ENCODE data around the gene MPDU1. TPM values are rescaled to one million over a fixed set of nuclear protein-coding genes. Genes with fewer than 3 reads are reported as not detected.

The MPDU1 gene
- total RNA-seq, 2 experiments from 2014 or later = 50.9 to 51.4 TPM

GRCh38 chr17:7611635-7612293 lies 28.1 kb downstream of the MPDU1 start:
- intact Hi-C loops (cut with micrococcal nuclease) = no loop called here
- Mint-ChIP-seq H3K4me1 (ENCODE audit: low read depth) (peaks cover 34% of the 10 kb centered on the region), H3K4me3 (peak overlapping the region; percentile 6)

GRCh38 chr17:7612294-7612640 lies 28.6 kb downstream of the MPDU1 start:
- H3K36me3 Mint-ChIP-seq (ENCODE audit: low read depth) = peaks cover 7% of the 10 kb centered on the region
- no peak for TF ChIP-seq CTCF (IDR thresholded peaks at IDR 0.05)
- no peaks in the 10 kb centered on the region for H3K27me3 Mint-ChIP-seq
- POLR2A ChIA-PET = interaction anchor here (0.5 to 0.9 kb wide), 3 partner anchors 104 to 163 kb away, joined by 3 to 4 read pairs (median 3); no protein-coding TSS in a partner anchor
- H3K9me3 Mint-ChIP-seq = no peaks in the 10 kb centered on the region
- no peak overlapping the region for H3K27ac Mint-ChIP-seq
- CTCF ChIA-PET = interaction anchor here (1.2 to 3.1 kb wide), 4 partner anchors 22 to 89 kb away, joined by 3 to 15 read pairs (median 4); partner anchors contain the start of genes SOX15 and TP53
- H3K4me1 Mint-ChIP-seq (ENCODE audit: low read depth) = peaks cover 34% of the 10 kb centered on the region
- no peak for DNase-seq
- peak overlapping the region; percentile 6 for H3K4me3 Mint-ChIP-seq
- no peak for ATAC-seq
- intact Hi-C loops (cut with micrococcal nuclease) = no loop called here

More at GRCh38 chr17:7611635-7612293, 28.1 kb downstream of the MPDU1 start:
- Mint-ChIP-seq H3K27me3 (no peaks in the 10 kb centered on the region), H3K27ac (no peak overlapping the region), H3K9me3 (no peaks in the 10 kb centered on the region), H3K36me3 (ENCODE audit: low read depth) (peaks cover 7% of the 10 kb centered on the region)
- CTCF ChIA-PET = interaction anchor here (1.0 to 3.1 kb wide), 5 partner anchors 14 to 88 kb away, joined by 3 to 15 read pairs (median 3); partner anchors contain the start of genes SOX15 and TP53
- DNase-seq (no peak), ATAC-seq (no peak)
- no peak for TF ChIP-seq CTCF (IDR thresholded peaks at IDR 0.05)
- POLR2A ChIA-PET = interaction anchor here (0.6 to 0.9 kb wide), 3 partner anchors 103 to 636 kb away, joined by 3 to 4 read pairs (median 3); partner anchors contain the start of gene CTC1

- Mint-ChIP-seq H3K27me3 (no peaks in the 10 kb centered on the region), H3K36me3 (ENCODE audit: low read depth) (peaks cover 7% of the 10 kb centered on the region), H3K9me3 (no peaks in the 10 kb centered on the region), H3K27ac (peak overlapping the region; percentile 86), H3K4me3 (peak overlapping the region; percentile 90), H3K4me1 (ENCODE audit: low read depth) (peaks cover 34% of the 10 kb centered on the region)
- intact Hi-C loops (cut with micrococcal nuclease) = no loop called here
- no peak for TF ChIP-seq CTCF (IDR thresholded peaks at IDR 0.05)
- no peak for ATAC-seq
- ChIA-PET CTCF (interaction anchor here (0.7 to 3.1 kb wide), 7 partner anchors 9 to 334 kb away, joined by 3 to 15 read pairs (median 3); partner anchors contain the start of genes ATP1B2 and SOX15), POLR2A (interaction anchor here (0.6 to 2.9 kb wide), 8 partner anchors 8 to 73 kb away, joined by 3 to 23 read pairs (median 6); partner anchors contain the start of genes MPDU1, SAT2 and TP53)
- DNase-seq = no peak
Measured at GRCh38 chr17:7613769-7614424, 30.2 kb downstream of the MPDU1 start.

- H3K36me3 Mint-ChIP-seq (ENCODE audit: low read depth) = peaks cover 7% of the 10 kb centered on the region
- H3K27ac Mint-ChIP-seq = peak within 1 kb of the TSS; percentile 89
- ATAC-seq = peak; percentile 96
- H3K4me1 Mint-ChIP-seq (ENCODE audit: low read depth) = peaks cover 31% of the 10 kb centered on the region
- H3K9me3 Mint-ChIP-seq = no peaks in the 10 kb centered on the region
- ChIA-PET CTCF (interaction anchor here (0.8 to 3.1 kb wide), 17 partner anchors 8 to 334 kb away, joined by 3 to 15 read pairs (median 4); partner anchors contain the start of genes MPDU1, SAT2, SOX15 and TP53), POLR2A (interaction anchor here (0.6 to 2.9 kb wide), 13 partner anchors 9 to 232 kb away, joined by 3 to 23 read pairs (median 5); partner anchors contain the start of genes CD68, MPDU1, SAT2 and TP53)
- TF ChIP-seq CTCF (IDR thresholded peaks at IDR 0.05) = peak; percentile 53
- peak within 1 kb of the TSS; percentile 90 for H3K4me3 Mint-ChIP-seq
- H3K27me3 Mint-ChIP-seq = no peaks in the 10 kb centered on the region
- intact Hi-C loops (cut with micrococcal nuclease) = no loop called here
- DNase-seq = peak; percentile 100
Measured at GRCh38 chr17:7614425-7615264, 31.0 kb downstream of the MPDU1 start, which contains the start of gene FXR2. Gene FXR2 (minus strand): TSS chr17:7614897. CDS start chr17:7614532, 365 bp downstream.

Measured in activated CD8-positive, alpha-beta T cell treated with anti-CD3 and anti-CD28 coated beads for 36 hours (primary cell).